Esophagus squamous epithelium (tissue), 5 donors: ENCODE results near the gene EFCAB6. TPM values are rescaled to one million over a fixed set of nuclear protein-coding genes. Genes with fewer than 3 reads are reported as not detected.

Experiments used
- DNase-seq: peaks from one replicate; lab custom pipeline; 2025; lab: John Stamatoyannopoulos, UW
- H3K27ac ChIP-seq, 4 donors: fragments of 200-600 bp; sonication (generic); one replicate each; pipeline ENCODE4 v1.5.1; 2016 to 2019; ENCODE audit warnings: mild to moderate bottlenecking in 1 of 4
- H3K27me3 ChIP-seq, 4 donors: fragments of 200-600 bp; sonication (generic); 1 replicate in 3 of 4; 2 replicates in 1 of 4; pipeline versions ENCODE4 v1.5.1 to v1.6.0; 2017 to 2021; ENCODE audit warnings: antibody characterized with exemption in 1 of 4
- H3K36me3 ChIP-seq, 3 donors: fragments of 200-600 bp; sonication (generic); one replicate each; pipeline ENCODE4 v1.5.1; 2016 to 2019
- H3K4me1 ChIP-seq, 3 donors: fragments of 200-600 bp; sonication (generic); one replicate each; pipeline ENCODE4 v1.5.1; 2017 to 2019
- H3K4me3 ChIP-seq, 4 donors: fragments of 200-600 bp; sonication (generic); 1 replicate in 3 of 4; 2 replicates in 1 of 4; pipeline ENCODE4 v1.5.1; 2016 to 2019; ENCODE audit warnings: mild to moderate bottlenecking in 2 of 4, moderate library complexity in 1 of 4
- H3K9me3 ChIP-seq, 3 donors: fragments of 200-600 bp; sonication (generic); one replicate each; pipeline ENCODE4 v1.5.1; 2016 to 2019
- CTCF ChIP-seq, 6 experiments: fragments of 450-650 bp in 4 of 6; fragments of 200-600 bp in 2 of 6; sonication (generic) in 2 of 6; IDR thresholded peaks; one replicate each; pipeline ENCODE4 v1.5.1; 2016 to 2019; ENCODE audit warnings: antibody characterized with exemption in 6 of 6, mild to moderate bottlenecking in 4 of 6, moderate library complexity in 4 of 6
- POLR2A ChIP-seq, 4 donors: fragments of 450-650 bp; IDR thresholded peaks; one replicate each; pipeline ENCODE4 v1.6.1; 2017; ENCODE audit warnings: antibody characterized with exemption in 4 of 4, mild to moderate bottlenecking in 4 of 4, moderate library complexity in 3 of 4
- WGBS, 2 donors: methylation state at CpG; one replicate each; pipeline ENCODE4 v1.1.5; 2018; 5-methylcytosine and 5-hydroxymethylcytosine counted together
- intact Hi-C: fragments of 100-400 bp; cut with DNase I; formaldehyde crosslinking; loops from one replicate; pipeline ENCODE4 v1.15.0; 2022
- total RNA-seq, 4 donors: library from RNA; depleted of rRNA; stranded (reverse); fragments of >200 nt; gene quantifications; one replicate each; pipeline ENCODE4 v1.1.0, GENCODE V29; 2016
- donor health status: DM: yes; HTN: yes; CAD: no.

The EFCAB6 gene
- total RNA-seq, 4 donors from 2014 or later, result 0.22 to 1.5 (median 0.90) TPM

GRCh38 chr22:43571181-43571580, 240.9 kb downstream of the EFCAB6 start:
- H3K4me3 ChIP-seq, result no peak overlapping the region
- TF ChIP-seq CTCF (IDR thresholded peaks at IDR 0.05), result no peak
- TF ChIP-seq POLR2A (IDR thresholded peaks at IDR 0.05), result no peak
- no peaks in the 10 kb centered on the region for H3K36me3 ChIP-seq
- intact Hi-C loops, result no loop called here
- 65 to 72% methylated on average over 3 to 4 of the region's 4 CpGs for WGBS, 2 donors
- H3K4me1 ChIP-seq, result peaks cover 0 to 2% (median 0%) of the 10 kb centered on the region in 3 donors
- no peaks in the 10 kb centered on the region for H3K9me3 ChIP-seq
- H3K27ac ChIP-seq, result no peak overlapping the region
- no peak for DNase-seq
- peaks cover 0 to 10% (median 0%) of the 10 kb centered on the region in 4 donors for H3K27me3 ChIP-seq

- Histone ChIP-seq H3K9me3 (no peaks in the 10 kb centered on the region), H3K36me3 (no peaks in the 10 kb centered on the region), H3K4me1 (peaks cover 0 to 8% (median 0%) of the 10 kb centered on the region in 3 donors), H3K27ac (no peak overlapping the region), H3K4me3 (no peak overlapping the region), H3K27me3 (peaks cover 0 to 10% (median 0%) of the 10 kb centered on the region in 4 donors)
- intact Hi-C loops, result no loop called here
- TF ChIP-seq POLR2A (IDR thresholded peaks at IDR 0.05), result no peak
- no peak for TF ChIP-seq CTCF (IDR thresholded peaks at IDR 0.05)
- WGBS, 2 donors, result 47 to 57% methylated on average over 6 to 11 of the region's 14 CpGs
- DNase-seq, result no peak
These were observed 241.5 kb downstream of the EFCAB6 start for GRCh38 chr22:43570531-43571165.

GRCh38 chr22:43569111-43569510, 243.0 kb downstream of the EFCAB6 start:
- 83 to 92% methylated on average over 1 to 2 of the region's 6 CpGs for WGBS, 2 donors
- peaks cover 0 to 10% (median 0%) of the 10 kb centered on the region in 4 donors for H3K27me3 ChIP-seq
- TF ChIP-seq POLR2A (IDR thresholded peaks at IDR 0.05) (no peak), CTCF (IDR thresholded peaks at IDR 0.05) (no peak)
- no peaks in the 10 kb centered on the region for H3K36me3 ChIP-seq
- H3K4me1 ChIP-seq, result peaks cover 0 to 20% (median 0%) of the 10 kb centered on the region in 3 donors
- no peak overlapping the region for H3K4me3 ChIP-seq
- no peak for DNase-seq
- H3K27ac ChIP-seq, result no peak overlapping the region
- H3K9me3 ChIP-seq, result no peaks in the 10 kb centered on the region
- intact Hi-C loops, result no loop called here

- 62 to 72% methylated on average over 3 to 5 of the region's 8 CpGs for WGBS, 2 donors
- Histone ChIP-seq H3K27me3 (peaks cover 0 to 10% (median 0%) of the 10 kb centered on the region in 4 donors), H3K4me3 (no peak overlapping the region), H3K36me3 (no peaks in the 10 kb centered on the region), H3K4me1 (peaks cover 0 to 33% (median 0%) of the 10 kb centered on the region in 3 donors), H3K9me3 (no peaks in the 10 kb centered on the region), H3K27ac (no peak overlapping the region)
- no peak for DNase-seq
- no peak for TF ChIP-seq CTCF (IDR thresholded peaks at IDR 0.05)
- no peak for TF ChIP-seq POLR2A (IDR thresholded peaks at IDR 0.05)
- intact Hi-C loops, result no loop called here
These were observed 244.3 kb downstream of the EFCAB6 start for GRCh38 chr22:43567691-43568324.
